GM12872 (cell line): ENCODE data around the gene UNC13B.
A peak's percentile ranks its signal among the peaks of the same experiment; 100 is the strongest.

Source experiments
- CTCF ChIP-seq: IDR thresholded peaks from 3 replicates; pipeline ENCODE4 v1.5.1; 2011; ENCODE audit warnings: low read depth, mild to moderate bottlenecking, low read length, moderate library complexity; ENCODE audit not compliant: insufficient read depth

UNC13B gene

DNA sequence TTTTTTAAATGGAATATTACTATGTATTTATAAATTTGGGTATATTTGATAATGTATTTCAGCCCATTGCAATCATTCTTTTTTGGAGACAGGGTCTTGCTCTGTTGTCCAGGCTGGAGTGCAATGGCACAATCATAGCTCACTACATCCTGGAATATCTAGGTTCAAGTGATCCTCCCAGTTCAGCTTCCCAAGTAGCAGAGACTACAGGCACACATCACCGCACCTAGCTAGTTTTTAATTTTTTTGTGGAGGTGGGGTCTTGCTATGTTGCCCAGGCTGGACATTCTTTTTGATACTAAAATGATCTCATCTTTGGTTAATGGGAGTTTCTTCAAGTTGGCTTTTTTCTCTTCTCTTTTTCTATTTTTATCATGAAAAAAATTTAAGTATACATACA, 91.3 kb downstream of the UNC13B start:
- TF ChIP-seq CTCF: no peak

GRCh38 chr9:35254237-35254636, 92.4 kb downstream of the UNC13B start:
- TF ChIP-seq CTCF: no peak

DNA sequence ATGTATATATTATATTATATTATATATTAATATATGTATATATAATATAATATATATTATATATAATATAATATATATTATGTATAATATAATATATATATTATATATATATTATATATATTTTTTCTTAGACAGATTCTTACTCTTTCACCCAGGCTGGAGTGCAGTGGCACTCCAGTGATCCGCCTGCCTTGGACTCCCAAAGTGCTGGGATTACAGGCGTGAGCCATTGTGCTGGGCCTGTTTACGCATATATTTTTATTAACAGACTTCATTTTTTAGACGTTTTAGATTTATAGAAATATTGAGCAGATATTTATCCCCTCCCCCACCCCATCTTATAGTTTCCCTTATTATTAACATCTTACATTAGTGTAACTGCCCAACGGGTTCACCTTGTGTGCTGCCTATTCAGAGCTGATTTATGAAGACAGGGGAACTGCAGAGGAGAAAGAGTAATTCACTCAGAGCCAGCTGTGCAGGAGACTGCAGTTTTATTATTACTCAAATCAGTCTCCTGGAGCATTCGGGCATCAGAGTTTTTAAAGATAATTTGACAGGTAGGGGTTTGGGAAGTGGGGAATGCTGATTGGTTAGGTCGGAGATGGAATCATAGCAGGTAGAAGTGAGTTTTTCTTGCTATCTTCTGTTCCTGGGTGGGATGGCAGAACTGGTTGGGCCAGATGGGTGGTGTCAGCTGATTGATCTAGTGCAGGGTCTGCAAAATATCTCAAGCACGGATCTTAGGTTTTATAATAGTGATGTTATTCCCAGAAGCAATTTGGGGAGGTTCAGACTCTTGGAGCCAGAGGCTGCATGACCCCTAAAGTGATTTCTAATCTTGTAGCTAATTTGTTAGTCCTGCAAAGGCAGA, 93.4 kb downstream of the UNC13B start:
- no peak for TF ChIP-seq CTCF

- no peak for TF ChIP-seq CTCF
Observed at GRCh38 chr9:35257986-35258659, 96.3 kb downstream of the UNC13B start.

DNA sequence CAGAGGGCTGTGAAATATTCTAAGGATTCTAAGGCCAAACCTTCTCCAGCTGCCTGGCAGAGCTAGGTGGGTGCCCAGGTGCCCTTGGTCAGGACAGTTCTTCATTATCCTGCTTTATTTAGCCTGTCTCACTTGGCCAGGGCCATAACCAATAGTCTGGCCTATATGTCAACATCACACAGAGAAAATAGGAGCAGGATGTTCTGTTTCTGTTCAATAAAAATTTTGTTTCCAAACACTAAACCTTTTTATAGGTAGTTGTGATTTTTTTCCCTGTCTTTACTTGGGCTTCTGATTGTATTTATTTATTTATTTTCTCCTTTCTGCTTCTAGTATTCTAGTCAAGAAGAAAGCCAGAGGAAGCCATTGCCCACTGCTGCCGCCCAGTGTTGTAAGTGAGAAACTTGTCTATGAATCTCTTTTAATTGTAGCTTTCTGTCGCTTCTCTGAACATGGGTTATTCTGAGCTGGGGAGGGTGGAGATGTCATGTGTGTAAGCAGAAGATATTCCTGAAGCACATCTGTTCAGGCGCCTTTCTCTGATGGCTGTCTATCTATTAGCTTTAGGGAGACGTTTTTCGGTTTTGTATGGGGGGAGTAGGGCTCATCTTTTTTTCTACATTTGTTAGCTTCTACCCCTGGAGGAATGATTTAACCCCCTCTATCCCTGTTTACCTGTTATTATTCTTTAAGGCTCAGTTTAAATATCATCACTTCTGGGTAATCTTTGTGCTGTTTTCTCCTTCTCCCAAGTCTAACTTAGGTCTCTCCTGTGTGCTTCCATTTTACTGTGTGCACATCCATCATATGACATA, 97.1 kb downstream of the UNC13B start:
- TF ChIP-seq CTCF: peak; percentile 71

DNA sequence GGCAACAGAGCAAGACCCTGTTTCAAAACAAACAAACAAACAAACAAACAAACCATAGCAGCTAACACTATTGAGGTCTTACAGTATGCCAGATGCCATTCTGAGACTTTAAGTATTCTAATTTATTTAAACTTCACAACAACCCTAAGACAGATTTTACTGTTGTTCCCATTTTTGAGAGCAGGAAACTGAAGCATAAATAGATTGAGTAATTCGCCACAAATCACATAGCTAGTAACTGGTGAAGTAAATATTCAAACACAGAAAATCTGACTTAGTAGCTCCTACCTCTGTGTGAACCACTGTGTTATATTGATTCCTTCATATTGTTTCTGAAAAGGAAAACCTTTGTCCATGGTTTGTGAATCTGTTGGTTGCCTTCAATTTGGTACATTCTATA, 98.4 kb downstream of the UNC13B start:
- no peak for TF ChIP-seq CTCF

GRCh38 chr9:35262064-35262463, 100.3 kb downstream of the UNC13B start:
- no peak for TF ChIP-seq CTCF
